Endothelial cell (in vitro differentiated cells): ENCODE results near the gene VPS16. TPM values are rescaled to one million over a fixed set of nuclear protein-coding genes. Genes with fewer than 3 reads are reported as not detected.
A peak's percentile ranks its signal among the peaks of the same experiment; 100 is the strongest.

Experiments used
- DNase-seq: peaks from one replicate; pipeline ENCODE4 v3.0.0; 2021; ENCODE audit warnings: low spot score
- H3K27ac Mint-ChIP-seq: one replicate; pipeline ENCODE4 v1.8.0; 2021; ENCODE audit warnings: mixed read lengths, inconsistent platforms; ENCODE audit not compliant: unreplicated experiment
- H3K27me3 Mint-ChIP-seq: one replicate; pipeline ENCODE4 v1.8.0; 2021; ENCODE audit warnings: mild to moderate bottlenecking, moderate library complexity, mixed read lengths, inconsistent platforms; ENCODE audit not compliant: unreplicated experiment
- H3K36me3 Mint-ChIP-seq: one replicate; pipeline ENCODE4 v1.8.0; 2021; ENCODE audit warnings: mild to moderate bottlenecking, low read depth, mixed read lengths, inconsistent platforms; ENCODE audit not compliant: unreplicated experiment
- H3K4me1 Mint-ChIP-seq: one replicate; pipeline ENCODE4 v1.8.0; 2021; ENCODE audit warnings: mild to moderate bottlenecking, mixed read lengths, inconsistent platforms; ENCODE audit not compliant: unreplicated experiment
- H3K4me3 Mint-ChIP-seq: one replicate; pipeline ENCODE4 v1.8.0; 2021; ENCODE audit warnings: mild to moderate bottlenecking, mixed read lengths, inconsistent platforms; ENCODE audit not compliant: unreplicated experiment
- H3K9me3 Mint-ChIP-seq: one replicate; pipeline ENCODE4 v1.8.0; 2021; ENCODE audit warnings: mixed read lengths, inconsistent platforms; ENCODE audit not compliant: unreplicated experiment
- CTCF ChIP-seq: fragments of 200-600 bp; sonication (generic); IDR thresholded peaks from one replicate; pipeline ENCODE4 v1.5.0; 2021; ENCODE audit warnings: antibody characterized with exemption; ENCODE audit not compliant: unreplicated experiment
- total RNA-seq: library from RNA; stranded (reverse); fragmentation: NEBNext Ultra II Directional; extraction: Animal tissue kit (Norgen Biotek cat#: 25700); gene quantifications from one replicate; pipeline ENCODE4 v1.2.1, GENCODE V29; 2021; ENCODE audit not compliant: unreplicated experiment

VPS16 gene
- total RNA-seq, 1 donor from 2014 or later: 43.3 TPM

DNA sequence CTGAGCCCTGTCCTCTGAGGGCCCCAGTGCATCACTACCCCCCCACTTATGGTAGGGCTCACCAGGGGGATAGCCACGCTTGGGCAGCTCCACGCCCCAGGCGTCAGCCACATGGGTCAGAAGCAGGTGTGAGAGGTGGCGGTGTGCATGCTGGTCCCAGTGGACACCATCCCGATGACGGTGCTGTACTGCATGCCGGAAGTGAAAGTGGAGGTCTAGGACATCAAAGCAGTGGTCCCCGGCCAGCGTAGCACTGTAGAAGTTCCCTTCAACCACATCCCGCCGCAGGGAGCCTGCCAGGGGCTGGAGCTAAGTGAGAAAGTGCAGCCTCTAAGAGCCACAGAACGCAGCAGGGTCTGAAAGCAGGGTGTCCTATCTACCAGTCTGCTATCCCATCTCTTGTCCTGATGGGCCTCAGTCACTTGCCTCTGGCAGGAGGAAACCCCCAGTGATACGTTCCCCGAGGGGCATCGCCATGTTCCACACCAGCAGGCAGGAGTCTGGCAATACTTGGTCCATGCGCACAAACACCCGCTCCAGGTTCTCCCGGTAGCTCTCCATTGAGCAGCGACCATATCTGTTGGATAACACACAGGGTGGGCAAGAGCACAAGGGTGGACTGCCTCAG is 2.3 kb upstream of the VPS16 start:
- H3K27ac Mint-ChIP-seq: no peak overlapping the region
- H3K4me3 Mint-ChIP-seq: peak overlapping the region; percentile 47
- TF ChIP-seq CTCF: no peak
- H3K36me3 Mint-ChIP-seq: peaks cover 24% of the 10 kb centered on the region
- no peaks in the 10 kb centered on the region for H3K9me3 Mint-ChIP-seq
- no peak for DNase-seq
- peaks cover 16% of the 10 kb centered on the region for H3K27me3 Mint-ChIP-seq
- peaks cover 21% of the 10 kb centered on the region for H3K4me1 Mint-ChIP-seq

DNA sequence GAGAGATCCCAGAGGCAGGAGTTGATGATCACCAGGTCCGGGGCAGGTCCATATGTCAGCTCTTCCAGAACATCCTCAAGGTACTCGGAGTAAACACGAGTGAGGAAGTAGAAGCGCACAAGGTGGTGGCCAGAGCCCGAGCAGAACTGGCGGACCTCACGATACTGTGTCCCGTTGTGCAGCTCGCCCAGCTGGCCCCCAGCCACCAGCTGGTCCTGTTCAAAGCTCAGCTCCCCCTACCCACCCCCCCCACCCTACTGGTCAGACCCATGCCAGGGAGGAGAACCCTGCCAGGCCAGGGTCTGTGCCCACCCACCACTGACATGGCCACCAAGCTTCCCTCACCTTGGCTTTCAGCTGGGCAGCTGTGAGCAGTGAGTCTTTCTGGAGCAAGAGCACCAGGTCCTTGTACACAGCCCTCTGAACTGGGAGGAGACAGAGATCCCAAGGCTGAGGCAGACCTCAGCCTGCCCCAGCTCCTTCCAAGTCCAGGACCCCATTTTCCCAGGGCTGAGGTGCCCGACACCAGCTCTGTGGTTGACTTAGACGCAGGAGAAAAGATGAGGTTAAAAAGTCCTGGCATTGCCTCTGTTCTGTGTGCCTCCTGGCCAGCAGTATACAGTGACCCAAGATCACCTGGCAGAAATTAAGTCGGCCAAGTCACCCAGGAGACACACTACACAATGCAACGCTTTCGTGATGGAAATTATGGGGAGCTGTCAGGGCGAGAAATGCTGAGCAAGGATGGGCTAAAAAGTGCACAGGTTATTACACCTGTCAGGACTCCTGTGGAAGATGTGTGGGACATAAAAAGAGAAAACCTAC is 1.5 kb upstream of the VPS16 start:
- H3K9me3 Mint-ChIP-seq: no peaks in the 10 kb centered on the region
- H3K36me3 Mint-ChIP-seq: peaks cover 24% of the 10 kb centered on the region
- peaks cover 16% of the 10 kb centered on the region for H3K27me3 Mint-ChIP-seq
- peak overlapping the region; percentile 79 for H3K27ac Mint-ChIP-seq
- no peak for TF ChIP-seq CTCF
- DNase-seq: no peak
- H3K4me3 Mint-ChIP-seq: peak overlapping the region; percentile 91
- H3K4me1 Mint-ChIP-seq: peaks cover 21% of the 10 kb centered on the region

GRCh38 chr20:2839732-2840137 is 810 bp upstream of the VPS16 start:
- no peak for DNase-seq
- peaks cover 17% of the 10 kb centered on the region for H3K27me3 Mint-ChIP-seq
- H3K27ac Mint-ChIP-seq: peak overlapping the region; percentile 79
- no peak for TF ChIP-seq CTCF
- peaks cover 24% of the 10 kb centered on the region for H3K36me3 Mint-ChIP-seq
- peak overlapping the region; percentile 91 for H3K4me3 Mint-ChIP-seq
- H3K9me3 Mint-ChIP-seq: no peaks in the 10 kb centered on the region
- H3K4me1 Mint-ChIP-seq: peaks cover 21% of the 10 kb centered on the region

- H3K4me3 Mint-ChIP-seq: peak overlapping the region; percentile 94
- no peaks in the 10 kb centered on the region for H3K9me3 Mint-ChIP-seq
- peaks cover 18% of the 10 kb centered on the region for H3K27me3 Mint-ChIP-seq
- H3K4me1 Mint-ChIP-seq: peaks cover 21% of the 10 kb centered on the region
- peaks cover 24% of the 10 kb centered on the region for H3K36me3 Mint-ChIP-seq
- peak overlapping the region; percentile 75 for H3K27ac Mint-ChIP-seq
- DNase-seq: peak; percentile 55
- TF ChIP-seq CTCF: no peak
Measured at GRCh38 chr20:2840967-2841531, 504 bp downstream of the VPS16 start.
